Skeletal muscle tissue (tissue), 4 donors: ENCODE results near the gene ABCA9. TPM values are rescaled to one million over a fixed set of nuclear protein-coding genes. Genes with fewer than 3 reads are reported as not detected.
"Not testable (repeated sequence)": the region's sequence is repeated elsewhere in the genome, so short reads cannot be mapped to it uniquely, and the experiment has no call there.

Experiments
- H3K27ac ChIP-seq: one replicate; pipeline ENCODE4 v1.7.0; 2013; ENCODE audit warnings: mild to moderate bottlenecking, low read depth, low read length, inconsistent platforms
- H3K27me3 ChIP-seq, 3 donors: one replicate each; pipeline ENCODE4 v1.7.0; 2013; ENCODE audit warnings: low read length in 3 of 3; ENCODE audit not compliant: control insufficient read depth in 3 of 3, insufficient read depth in 3 of 3
- H3K36me3 ChIP-seq, 3 donors: one replicate each; pipeline ENCODE4 v1.7.0; 2013; ENCODE audit warnings: low read length in 3 of 3; ENCODE audit not compliant: control insufficient read depth in 3 of 3, insufficient read depth in 3 of 3
- H3K4me1 ChIP-seq, 3 donors: one replicate each; pipeline ENCODE4 v1.7.0; 2013; ENCODE audit warnings: low read length in 3 of 3, mild to moderate bottlenecking in 3 of 3; ENCODE audit not compliant: control insufficient read depth in 3 of 3, insufficient read depth in 3 of 3
- H3K4me3 ChIP-seq, 3 donors: one replicate each; pipeline ENCODE4 v1.7.0; 2013; ENCODE audit warnings: low read length in 3 of 3
- H3K9ac ChIP-seq, 3 donors: one replicate each; pipeline ENCODE4 v1.7.0; 2013; ENCODE audit warnings: low read length in 3 of 3, mild to moderate bottlenecking in 3 of 3, moderate library complexity in 2 of 3, low read depth in 1 of 3
- H3K9me3 ChIP-seq, 3 donors: one replicate each; pipeline ENCODE4 v1.7.0; 2013; ENCODE audit warnings: low read length in 3 of 3; ENCODE audit not compliant: control insufficient read depth in 3 of 3
- total RNA-seq: library from RNA; depleted of rRNA; stranded (reverse); fragments of >200 nt; gene quantifications from one replicate; pipeline ENCODE4 v1.2.3, GENCODE V29; 2014
- donor health status: Osteomylitis.

Gene ABCA9
- total RNA-seq, 1 donor from 2014 or later = 30.3 TPM

DNA sequence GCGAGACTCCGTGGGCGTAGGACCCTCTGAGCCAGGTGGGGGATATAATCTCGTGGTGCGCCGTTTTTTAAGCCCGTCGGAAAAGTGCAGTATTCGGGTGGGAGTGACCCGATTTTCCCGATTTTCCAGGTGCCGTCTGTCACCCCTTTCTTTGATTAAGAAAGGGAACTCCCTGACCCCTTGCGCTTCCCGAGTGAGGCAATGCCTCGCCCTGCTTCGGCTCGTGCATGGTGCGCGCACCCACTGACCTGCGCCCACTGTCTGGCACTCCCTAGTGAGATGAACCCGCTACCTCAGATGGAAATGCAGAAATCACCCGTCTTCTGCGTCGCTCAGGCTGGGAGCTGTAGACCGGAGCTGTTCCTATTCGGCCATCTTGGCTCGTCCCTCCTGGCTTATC, 56.0 kb downstream of the ABCA9 start:
- not testable (repeated sequence) for H3K27me3 ChIP-seq, H3K4me1 ChIP-seq, H3K4me3 ChIP-seq, H3K27ac ChIP-seq, H3K9ac ChIP-seq, H3K9me3 ChIP-seq
- H3K36me3 ChIP-seq = peaks cover 3 to 12% (median 12%) of the 10 kb centered on the region in 3 donors

- not testable (repeated sequence) for H3K36me3 ChIP-seq, H3K4me1 ChIP-seq, H3K9ac ChIP-seq, H3K4me3 ChIP-seq, H3K27ac ChIP-seq, H3K9me3 ChIP-seq, H3K27me3 ChIP-seq
These were observed 61.0 kb downstream of the ABCA9 start for GRCh38 chr17:68999743-69000142.

- Histone ChIP-seq H3K9ac (no peak overlapping the region), H3K4me1 (no peaks in the 10 kb centered on the region), H3K9me3 (no peaks in the 10 kb centered on the region), H3K4me3 (no peak overlapping the region), H3K36me3 (peaks cover 3 to 34% (median 22%) of the 10 kb centered on the region in 3 donors), H3K27ac (no peak overlapping the region), H3K27me3 (no peaks in the 10 kb centered on the region)
These were observed 67.6 kb downstream of the ABCA9 start for GRCh38 chr17:68993112-68993511.

- peaks cover 12 to 43% (median 39%) of the 10 kb centered on the region in 3 donors for H3K36me3 ChIP-seq
- no peak overlapping the region for H3K27ac ChIP-seq
- H3K9me3 ChIP-seq = no peaks in the 10 kb centered on the region
These were observed 72.8 kb downstream of the ABCA9 start for GRCh38 chr17:68987966-68988365.

GRCh38 chr17:68981288-68981687, 79.4 kb downstream of the ABCA9 start:
- no peaks in the 10 kb centered on the region for H3K27me3 ChIP-seq
- no peak overlapping the region for H3K27ac ChIP-seq

More at GRCh38 chr17:68987966-68988365, 72.8 kb downstream of the ABCA9 start:
- H3K4me1 ChIP-seq = no peaks in the 10 kb centered on the region
- H3K4me3 ChIP-seq = no peak overlapping the region
- no peak overlapping the region for H3K9ac ChIP-seq
- H3K27me3 ChIP-seq = no peaks in the 10 kb centered on the region

GRCh38 chr17:68973098-68973846, 87.5 kb downstream of the ABCA9 start:
- Histone ChIP-seq H3K4me1 (no peaks in the 10 kb centered on the region), H3K4me3 (no peak overlapping the region), H3K27me3 (no peaks in the 10 kb centered on the region), H3K9ac (no peak overlapping the region), H3K36me3 (peaks cover 10 to 22% (median 12%) of the 10 kb centered on the region in 3 donors), H3K27ac (no peak overlapping the region), H3K9me3 (no peaks in the 10 kb centered on the region)

More at GRCh38 chr17:68981288-68981687, 79.4 kb downstream of the ABCA9 start:
- Histone ChIP-seq H3K9me3 (no peaks in the 10 kb centered on the region), H3K4me1 (no peaks in the 10 kb centered on the region), H3K9ac (no peak overlapping the region), H3K36me3 (peaks cover 17 to 30% (median 20%) of the 10 kb centered on the region in 3 donors), H3K4me3 (peak overlapping the region in 1 of 3 donors; percentile 45)

- Histone ChIP-seq H3K9me3 (no peaks in the 10 kb centered on the region), H3K4me1 (no peaks in the 10 kb centered on the region), H3K9ac (no peak overlapping the region), H3K36me3 (peaks cover 7 to 17% (median 7%) of the 10 kb centered on the region in 3 donors), H3K27me3 (no peaks in the 10 kb centered on the region), H3K27ac (no peak overlapping the region), H3K4me3 (no peak overlapping the region)
These were observed 88.5 kb downstream of the ABCA9 start for GRCh38 chr17:68972119-68972704.

DNA sequence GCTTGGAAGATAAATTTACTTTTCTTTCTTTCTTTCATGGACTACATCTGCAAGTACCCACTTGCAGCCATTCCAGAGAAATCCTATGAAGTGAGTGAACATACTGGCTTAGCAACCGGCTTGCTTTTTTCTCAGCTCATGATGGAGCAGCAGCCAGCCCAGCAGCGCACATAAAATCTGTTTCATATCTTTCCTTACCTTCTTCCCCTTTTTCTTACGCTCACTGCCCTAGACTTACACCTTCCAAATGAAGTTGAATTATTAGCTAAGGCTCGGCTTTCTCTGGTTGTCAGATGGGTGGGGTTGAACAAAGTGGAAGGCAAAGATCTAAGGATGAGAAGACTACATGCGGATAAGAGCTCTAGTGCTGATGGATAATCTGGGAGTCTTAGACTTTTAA, 91.6 kb downstream of the ABCA9 start:
- H3K27ac ChIP-seq = no peak overlapping the region
- H3K9ac ChIP-seq = no peak overlapping the region

GRCh38 chr17:68963958-68964357, 96.8 kb downstream of the ABCA9 start:
- Histone ChIP-seq H3K9ac (no peak overlapping the region), H3K4me3 (no peak overlapping the region), H3K36me3 (no peaks in the 10 kb centered on the region), H3K27me3 (no peaks in the 10 kb centered on the region), H3K4me1 (peaks cover 0 to 4% (median 0%) of the 10 kb centered on the region in 3 donors), H3K9me3 (no peaks in the 10 kb centered on the region), H3K27ac (no peak overlapping the region)

More for the DNA sequence above, 91.6 kb downstream of the ABCA9 start:
- no peak overlapping the region for H3K4me3 ChIP-seq
- H3K36me3 ChIP-seq = no peaks in the 10 kb centered on the region
- no peaks in the 10 kb centered on the region for H3K27me3 ChIP-seq
- no peaks in the 10 kb centered on the region for H3K9me3 ChIP-seq
- no peaks in the 10 kb centered on the region for H3K4me1 ChIP-seq

GRCh38 chr17:68961214-68961882, 99.4 kb downstream of the ABCA9 start:
- no peak overlapping the region for H3K9ac ChIP-seq
- peaks cover 0 to 4% (median 0%) of the 10 kb centered on the region in 3 donors for H3K4me1 ChIP-seq
- no peak overlapping the region for H3K27ac ChIP-seq
- H3K36me3 ChIP-seq = no peaks in the 10 kb centered on the region
- H3K4me3 ChIP-seq = no peak overlapping the region
- H3K27me3 ChIP-seq = no peaks in the 10 kb centered on the region
- no peaks in the 10 kb centered on the region for H3K9me3 ChIP-seq
